NCI-H1694 (cell line): ENCODE data around the gene B3GALT2.
A peak's percentile ranks its signal among the peaks of the same experiment; 100 is the strongest.
"Not testable (repeated sequence)": the region's sequence is repeated elsewhere in the genome, so short reads cannot be mapped to it uniquely, and the experiment has no call there.

Source experiments
- DNase-seq: peaks from one replicate; lab custom pipeline; 2025; lab: John Stamatoyannopoulos, UW

B3GALT2 gene, protein sequence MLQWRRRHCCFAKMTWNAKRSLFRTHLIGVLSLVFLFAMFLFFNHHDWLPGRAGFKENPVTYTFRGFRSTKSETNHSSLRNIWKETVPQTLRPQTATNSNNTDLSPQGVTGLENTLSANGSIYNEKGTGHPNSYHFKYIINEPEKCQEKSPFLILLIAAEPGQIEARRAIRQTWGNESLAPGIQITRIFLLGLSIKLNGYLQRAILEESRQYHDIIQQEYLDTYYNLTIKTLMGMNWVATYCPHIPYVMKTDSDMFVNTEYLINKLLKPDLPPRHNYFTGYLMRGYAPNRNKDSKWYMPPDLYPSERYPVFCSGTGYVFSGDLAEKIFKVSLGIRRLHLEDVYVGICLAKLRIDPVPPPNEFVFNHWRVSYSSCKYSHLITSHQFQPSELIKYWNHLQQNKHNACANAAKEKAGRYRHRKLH

DNA sequence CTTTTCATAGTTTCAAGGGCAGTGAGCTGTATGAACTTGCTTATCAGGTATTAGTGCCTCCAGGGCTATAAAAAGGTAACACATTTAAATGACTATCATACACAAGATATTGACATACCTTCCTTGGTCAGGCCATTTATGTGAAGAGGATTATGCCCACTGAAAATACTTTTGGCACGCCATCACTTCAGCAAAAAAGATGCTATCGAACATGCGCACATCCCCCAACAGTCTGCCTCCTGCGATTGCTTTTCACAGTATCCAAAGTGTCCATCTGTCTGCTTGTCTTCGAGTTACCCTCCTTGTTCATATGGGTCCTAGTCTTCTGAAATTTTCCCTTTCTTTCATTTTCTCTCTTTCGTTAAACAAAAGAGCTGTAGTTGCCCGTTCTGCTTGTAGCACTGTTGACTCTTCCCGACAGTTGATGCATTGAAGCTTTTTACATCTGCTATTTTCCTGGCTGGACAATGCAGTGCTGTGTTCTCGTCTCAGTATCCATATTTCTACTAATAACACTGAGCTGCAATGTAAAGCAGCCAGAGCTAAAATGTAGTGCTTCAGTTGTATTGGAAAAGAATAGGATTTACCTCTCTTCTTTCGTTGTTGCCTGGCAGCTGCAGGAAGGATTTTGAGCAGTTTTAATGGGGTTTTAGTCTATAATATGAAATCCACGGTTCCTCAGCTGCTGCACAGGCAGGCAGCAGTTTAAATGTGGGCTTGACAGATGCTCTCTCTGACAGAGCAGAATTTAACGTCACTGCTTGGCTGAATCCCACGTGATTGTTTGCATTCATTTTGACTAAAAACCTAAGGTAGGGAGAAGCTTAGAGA lies at the start of gene B3GALT2:
B3GALT2 (minus strand) TSS at position 713 of the 831 bp plus-strand sequence. CDS start 5,051 bp downstream, outside the sequence.
- peak; percentile 94 for DNase-seq

DNA sequence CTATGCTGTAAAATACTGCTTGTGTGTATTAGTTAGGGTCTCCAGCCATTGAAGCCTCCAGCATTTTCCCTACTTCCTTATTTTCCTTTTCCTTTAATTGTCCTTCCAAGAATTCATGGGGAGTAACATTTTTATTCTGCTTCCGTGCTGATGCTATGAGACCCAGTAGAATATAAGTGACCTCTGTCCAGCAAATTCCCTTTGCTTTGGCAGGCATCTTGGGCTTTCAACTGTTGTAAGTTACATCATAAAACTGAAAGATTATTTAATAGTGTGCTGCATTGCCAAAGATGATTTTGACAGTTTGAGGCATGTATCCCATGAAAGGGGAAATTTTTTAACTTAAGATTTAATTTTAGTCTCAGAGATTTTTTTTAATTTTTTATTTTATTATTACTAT lies 48.1 kb upstream of the B3GALT2 start:
- DNase-seq, result no peak

DNA sequence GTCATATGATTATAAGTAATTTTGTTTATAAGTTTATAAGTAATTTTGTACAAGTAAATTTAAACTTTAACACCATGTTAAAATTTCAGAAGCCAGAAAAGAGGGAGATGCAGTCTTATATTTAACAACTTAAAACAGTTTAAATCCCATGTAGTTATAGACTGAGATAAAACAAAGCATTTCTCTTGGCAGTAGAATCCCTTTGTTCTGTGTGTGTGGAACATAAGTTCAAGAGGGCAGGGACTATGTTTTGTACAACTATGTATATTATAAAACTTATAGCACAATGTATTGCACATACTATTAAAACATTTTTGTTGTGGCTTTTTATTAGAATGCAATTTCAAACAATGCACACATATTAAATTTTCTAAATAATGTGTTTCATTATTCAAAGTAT lies 44.7 kb upstream of the B3GALT2 start:
- not testable (repeated sequence) for DNase-seq

DNA sequence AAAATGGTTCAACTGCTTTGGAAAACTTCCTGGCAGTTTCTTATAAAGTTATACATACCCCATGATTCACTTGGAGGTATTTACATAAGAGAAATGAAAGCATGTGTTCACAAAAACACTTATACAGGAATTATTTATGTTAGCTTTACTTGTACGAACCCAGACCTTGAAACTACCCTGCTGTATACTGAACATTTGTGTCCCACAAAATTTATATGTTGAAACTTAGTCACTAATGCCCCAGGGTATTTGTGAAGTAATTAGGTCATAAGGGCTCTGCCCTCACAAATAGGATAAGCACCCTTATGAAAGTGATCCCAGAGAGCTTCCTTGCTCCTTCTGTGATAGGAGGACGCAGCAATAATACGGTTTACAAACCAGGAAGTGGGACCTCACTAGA lies 42.7 kb upstream of the B3GALT2 start:
- DNase-seq, result no peak

DNA sequence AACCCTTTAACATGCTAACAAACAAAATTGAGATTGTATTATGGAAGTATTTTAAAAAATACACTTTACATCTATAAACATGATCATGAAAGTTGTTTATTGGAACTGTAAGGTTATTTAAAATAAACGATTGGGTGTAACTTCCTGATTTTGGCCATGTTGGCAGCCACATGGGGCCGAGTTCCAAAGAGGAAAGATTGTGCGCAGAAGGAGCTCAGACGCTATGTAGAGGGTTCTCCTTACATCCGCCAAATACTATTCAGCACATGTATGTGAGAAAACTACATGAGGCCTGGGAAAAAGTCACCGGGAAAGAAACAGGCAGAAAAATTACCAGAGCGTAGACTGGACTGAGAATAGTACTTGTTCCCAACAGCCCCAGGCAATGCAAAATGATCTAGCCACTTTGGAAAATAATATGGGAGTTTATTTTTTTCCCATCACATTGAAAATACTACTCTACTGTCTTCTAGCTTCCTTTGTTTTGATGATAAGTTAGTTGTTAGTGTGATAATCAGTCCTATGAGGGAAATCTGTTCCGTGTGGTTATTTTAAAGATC lies 35.7 kb upstream of the B3GALT2 start:
- DNase-seq, result no peak

DNA sequence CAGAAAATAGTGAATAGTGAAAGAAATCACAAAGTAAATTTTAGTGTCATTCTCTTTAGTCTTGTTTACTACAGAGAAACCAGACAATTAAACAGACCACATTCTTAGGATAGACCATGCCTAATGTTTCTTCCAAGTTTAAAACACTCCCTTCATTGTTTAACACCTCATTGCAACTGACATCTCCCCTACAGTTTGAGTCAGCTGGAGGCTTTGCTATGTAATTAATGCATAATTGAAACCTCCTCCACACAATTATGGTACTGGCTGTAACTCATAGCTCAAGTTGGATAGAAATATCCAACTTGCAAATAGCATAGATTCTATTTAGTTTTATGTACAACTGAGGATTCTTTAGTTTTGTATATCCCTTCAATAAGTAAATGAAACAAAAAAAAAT lies 35.2 kb upstream of the B3GALT2 start:
- no peak for DNase-seq

DNA sequence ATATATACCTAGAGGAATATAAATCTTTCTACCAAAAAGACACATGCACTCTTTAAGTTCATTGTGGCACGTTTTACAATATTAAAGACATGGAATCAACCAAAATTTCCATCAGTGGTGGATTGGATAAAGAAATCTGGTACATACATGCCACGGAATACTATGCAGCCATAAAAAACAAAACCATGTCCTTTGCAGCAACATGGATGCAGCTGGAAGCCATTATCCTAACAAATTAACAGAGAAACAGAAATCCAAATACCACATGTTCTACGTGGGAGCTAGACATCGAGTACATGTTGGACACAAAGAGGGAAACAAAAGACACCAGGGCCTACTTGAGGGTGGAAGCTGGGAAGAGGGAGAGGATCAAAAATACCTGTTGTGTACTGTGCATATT lies 33.0 kb upstream of the B3GALT2 start:
- no peak for DNase-seq

DNA sequence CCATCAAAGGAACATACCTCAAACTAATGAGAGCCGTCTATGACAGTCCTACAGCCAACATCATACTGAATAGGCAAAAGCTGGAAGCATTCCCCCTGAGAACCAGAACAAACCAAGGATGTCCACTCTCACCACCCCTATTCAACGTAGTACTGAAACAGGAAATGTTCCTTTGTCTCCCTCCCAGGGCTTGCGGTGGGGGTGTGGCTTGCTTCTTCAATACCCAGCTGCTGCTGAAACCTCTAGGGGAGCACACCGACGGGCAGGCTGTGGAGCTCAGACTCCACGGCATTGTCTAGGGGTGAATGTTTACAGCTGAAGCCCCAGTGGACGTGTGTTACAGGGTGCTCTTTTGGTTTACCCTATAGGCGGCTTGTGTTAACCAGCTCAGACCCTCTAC lies 30.5 kb upstream of the B3GALT2 start:
- no peak for DNase-seq

DNA sequence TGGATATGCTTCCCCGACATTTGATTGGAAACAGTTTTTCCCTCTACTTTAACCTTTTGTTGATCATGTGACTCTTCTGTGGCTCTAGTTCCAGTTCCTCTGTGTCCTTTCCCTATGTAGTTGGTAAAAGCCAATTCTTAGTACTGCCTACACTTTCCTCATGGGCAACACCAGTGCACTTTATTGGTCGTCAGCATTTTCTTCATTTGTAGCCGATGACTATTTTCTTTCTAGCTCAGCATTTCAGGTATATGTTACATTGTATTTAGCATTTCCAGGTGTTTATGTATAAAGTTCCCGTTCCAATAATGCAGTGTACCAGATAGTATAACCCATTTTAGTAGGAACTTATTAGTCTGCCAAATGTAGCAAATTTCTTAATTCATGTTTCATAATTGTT lies 27.6 kb upstream of the B3GALT2 start:
- no peak for DNase-seq

DNA sequence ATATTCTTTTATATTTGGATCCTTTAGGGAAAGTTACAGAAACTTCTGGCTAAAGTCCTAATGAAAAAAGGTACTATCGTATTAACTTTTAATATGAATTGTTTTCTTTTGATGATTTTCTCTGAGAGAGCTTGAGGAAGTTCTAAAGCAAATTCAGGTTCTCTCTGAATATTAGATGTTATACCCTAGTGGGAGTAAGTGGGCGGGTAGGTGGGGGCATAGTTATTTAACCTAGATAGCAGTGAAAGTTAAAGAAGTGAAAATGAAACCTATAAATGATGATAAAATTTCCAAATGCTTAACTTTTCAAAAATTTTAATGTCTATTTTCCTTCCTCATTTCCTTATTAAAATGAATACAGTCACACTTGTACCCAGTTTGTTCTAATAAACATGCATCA lies 26.2 kb upstream of the B3GALT2 start:
- no peak for DNase-seq

DNA sequence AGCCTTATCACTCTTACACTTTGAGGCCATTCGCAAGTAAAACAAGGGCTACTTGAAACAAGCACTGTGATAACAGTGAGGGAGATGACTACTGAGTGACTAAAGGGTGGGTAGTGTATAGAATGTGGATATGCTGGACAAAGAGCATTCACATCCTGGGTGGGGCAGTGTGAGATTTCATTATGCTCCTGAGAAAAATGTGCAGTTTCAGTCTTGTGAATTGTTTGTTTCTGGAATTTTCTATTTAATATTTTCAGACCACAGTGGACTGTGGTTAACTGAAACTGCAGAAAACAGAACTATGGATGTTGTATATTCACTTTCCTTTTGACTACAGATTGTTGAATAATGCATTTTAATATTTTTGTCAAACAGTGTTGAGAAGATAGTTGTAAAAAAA lies 25.1 kb upstream of the B3GALT2 start:
- DNase-seq, result no peak

DNA sequence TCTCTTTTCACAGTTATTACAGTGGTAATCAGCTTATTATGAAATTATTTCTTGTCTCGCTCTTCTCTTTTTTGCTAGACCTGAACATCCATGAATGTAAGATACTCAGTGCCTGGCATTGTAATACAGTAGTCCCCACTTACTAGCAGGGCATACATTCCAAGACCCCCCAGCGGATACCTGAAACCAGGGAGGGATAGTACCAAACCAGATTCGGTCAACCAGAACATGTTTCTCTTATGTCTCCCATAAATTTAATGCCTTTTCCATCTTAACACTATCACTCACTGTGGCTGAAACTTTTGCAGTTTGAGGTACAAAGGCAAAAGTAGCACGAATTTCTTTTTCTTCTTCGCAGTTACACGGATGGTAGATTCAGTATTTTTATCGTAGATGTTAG lies 24.6 kb upstream of the B3GALT2 start:
- DNase-seq, result no peak

DNA sequence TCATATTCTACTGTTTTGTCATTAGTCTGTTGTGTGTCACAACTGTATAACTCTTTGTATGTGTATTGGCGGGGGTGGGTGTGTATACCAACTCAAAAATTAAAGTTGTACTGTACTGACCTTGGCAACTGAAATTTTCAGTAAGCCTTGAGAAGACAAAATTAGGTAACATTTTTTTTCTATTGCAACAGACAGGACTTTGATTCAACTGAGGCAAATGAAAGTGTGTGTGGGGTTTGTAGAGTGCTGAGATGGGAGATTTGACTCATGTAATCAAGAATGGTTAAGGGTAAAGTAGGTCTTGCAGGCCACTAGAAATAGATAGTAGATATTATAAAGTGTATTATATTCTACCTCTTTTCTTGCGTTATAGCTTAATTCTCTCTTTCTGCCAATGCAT lies 14.6 kb upstream of the B3GALT2 start:
- no peak for DNase-seq

DNA sequence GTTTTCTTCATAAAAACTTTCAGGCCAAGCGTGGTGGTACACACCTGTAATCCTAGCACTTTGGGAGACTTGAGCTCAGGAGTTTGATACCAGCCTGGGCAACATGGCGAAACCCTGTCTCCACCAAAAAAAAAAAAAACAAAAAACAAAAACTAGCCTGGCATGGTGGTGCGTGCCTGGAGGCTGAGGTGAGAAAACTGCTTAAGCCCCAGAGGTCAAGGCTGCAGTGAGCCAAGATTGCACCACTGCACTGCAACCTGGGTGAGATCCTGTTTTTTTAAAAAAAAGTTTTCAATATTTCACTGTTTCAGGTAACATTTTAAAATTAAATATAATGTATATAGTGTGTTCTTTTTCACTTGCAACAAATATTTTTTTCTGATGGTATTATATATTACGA lies 13.5 kb upstream of the B3GALT2 start:
- no peak for DNase-seq

DNA sequence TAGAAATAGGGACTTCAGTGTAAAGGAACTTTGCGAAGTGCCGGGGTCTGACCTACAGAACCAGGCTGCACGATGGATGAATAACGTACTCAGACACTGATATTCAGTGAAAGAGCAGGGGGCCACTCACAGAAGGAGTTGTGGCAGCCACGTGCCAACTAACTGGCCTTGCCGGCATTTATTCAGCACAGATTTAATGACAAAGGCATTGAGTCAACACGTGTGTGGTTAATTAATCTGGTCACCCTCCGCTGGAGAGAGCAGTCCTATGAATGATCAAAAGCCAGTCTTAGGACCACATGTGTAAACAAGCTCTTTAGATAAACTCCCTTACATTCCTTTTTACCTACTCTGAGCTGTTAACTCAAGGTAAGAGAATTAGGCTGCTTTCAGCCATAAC lies 6.2 kb upstream of the B3GALT2 start:
- no peak for DNase-seq

DNA sequence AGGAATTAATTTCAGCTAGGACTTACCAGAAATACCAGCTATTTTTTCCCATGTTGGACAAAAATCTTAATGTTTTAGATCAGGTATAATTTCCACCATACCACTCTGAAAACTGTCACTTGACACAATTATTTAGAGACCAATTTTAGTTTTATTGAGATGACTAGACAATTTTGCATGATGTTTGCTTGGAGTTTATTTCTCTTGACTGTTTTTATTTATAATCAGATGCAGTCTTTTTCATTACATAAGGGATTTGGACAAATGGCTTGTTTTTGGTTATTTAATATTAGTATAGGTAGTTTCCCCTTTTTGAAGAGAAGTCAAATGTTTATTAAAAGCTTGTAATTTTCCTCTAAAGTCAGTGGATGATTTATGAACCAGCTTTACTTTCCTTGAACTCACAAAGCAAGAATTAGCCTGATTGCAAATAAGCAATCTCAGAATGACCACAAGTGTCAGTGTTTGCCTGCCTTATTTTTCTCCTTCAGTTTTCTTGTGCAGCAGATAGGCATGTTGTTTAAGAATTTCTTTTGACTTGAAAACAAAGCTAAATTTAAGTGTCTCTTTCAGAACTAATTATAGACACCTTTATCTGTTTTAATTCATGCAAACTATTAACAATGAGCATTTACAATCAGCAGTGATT lies 3.8 kb upstream of the B3GALT2 start:
- DNase-seq, result no peak

DNA sequence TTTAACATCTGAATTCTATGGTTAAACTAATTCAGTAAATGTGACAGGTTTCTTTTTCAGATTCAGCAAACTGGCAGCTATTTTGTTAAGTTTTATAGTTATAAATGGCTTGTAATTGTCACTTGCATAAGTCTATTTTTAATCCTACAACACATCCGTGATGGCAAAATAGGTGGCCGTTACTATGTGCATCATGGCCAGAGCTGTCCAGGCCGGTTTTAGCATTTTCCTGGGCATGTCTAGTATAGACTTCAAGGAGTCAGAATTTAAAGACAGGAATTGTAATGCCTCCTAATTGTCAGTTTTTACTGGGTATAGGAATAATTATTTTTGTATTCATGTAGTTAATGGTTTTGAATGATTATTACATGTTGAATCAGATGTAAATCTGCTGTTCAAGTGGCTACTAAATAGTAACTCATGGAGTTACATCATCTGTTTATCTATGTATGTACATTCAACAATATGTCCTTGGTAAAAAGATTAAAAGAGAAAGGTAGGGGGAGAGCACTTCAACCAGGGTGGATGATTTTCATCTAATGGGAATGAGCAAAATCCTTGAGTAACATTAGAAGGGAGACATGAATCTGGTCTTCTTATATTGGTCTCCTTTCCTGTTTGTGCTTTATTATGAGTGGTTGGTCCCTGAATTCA lies 3.2 kb upstream of the B3GALT2 start:
- DNase-seq, result no peak

DNA sequence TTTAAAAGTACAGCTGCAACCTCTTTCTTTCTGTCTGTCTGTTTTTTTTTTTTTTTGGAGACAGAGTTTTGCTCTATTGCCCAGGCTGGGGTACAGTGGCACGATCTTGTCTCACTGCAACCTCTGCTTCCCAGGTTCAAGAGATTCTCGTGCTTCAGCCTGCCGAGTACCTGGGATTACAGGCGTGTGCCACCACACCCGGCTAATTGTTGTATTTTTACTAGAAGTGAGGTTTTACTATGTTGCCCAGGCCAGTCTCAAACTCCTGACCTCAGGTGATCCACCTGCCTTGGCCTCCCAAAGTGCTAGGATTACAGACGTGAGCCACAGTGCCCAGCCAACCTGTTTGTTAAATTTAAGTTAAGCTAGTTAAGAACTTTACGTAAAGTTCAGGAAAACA lies 2.5 kb upstream of the B3GALT2 start:
- DNase-seq, result not testable (repeated sequence)

DNA sequence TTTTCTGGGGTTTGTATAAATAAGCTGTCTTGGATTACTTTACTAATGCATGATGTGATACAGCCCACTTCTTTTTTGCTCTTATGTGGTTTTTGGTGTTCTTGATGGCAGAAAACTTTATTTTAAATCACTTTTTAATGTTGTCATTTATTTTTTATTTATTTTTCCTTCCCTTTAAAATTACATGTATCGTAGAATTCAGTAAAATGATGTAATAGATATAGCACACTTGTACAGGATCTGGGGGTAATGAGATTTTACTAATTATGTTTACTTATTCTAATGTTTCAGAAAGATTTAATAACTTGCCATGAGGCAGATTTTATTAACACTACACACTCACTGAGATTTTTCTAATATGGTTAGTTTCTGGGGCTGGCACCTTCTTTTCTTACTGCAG lies 701 bp upstream of the B3GALT2 start:
- no peak for DNase-seq

DNA sequence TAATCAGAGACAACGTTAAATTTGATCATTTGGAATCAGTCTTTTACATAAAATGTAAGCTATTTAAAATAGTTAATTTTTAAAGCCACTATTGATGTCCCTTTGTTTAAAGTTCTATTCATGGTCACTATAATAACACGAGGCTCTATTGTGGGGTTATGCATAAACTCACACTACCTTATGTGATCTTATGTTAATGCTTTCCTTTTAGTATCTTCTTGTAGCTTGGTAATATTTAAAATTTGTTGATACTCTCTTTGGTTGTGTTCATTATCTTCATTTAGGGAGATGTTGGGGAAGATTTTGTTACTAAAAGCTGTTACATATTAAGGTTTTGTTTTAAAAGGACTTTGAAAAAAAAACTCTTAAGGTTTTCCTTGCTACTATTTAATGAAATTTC lies 1.2 kb downstream of the B3GALT2 start:
- no peak for DNase-seq

DNA sequence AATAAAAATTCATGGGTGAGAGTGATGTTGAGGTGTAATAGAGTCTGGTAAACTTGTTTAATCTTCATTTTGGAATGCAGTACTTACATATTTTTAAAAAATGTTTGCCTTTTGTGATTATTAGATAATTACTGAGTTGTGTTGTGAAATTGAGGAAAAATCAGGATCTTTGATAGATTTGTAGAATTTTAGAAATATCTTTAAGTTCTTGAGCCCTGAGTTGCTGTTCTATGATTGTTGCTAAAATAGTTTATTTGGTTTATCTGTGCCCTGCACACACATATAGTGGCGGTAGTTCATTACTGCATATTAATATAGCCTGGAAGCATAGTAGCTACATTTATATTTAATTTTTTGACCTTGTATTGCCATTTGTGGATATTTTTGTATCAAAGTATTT lies 1.6 kb downstream of the B3GALT2 start:
- DNase-seq, result no peak

DNA sequence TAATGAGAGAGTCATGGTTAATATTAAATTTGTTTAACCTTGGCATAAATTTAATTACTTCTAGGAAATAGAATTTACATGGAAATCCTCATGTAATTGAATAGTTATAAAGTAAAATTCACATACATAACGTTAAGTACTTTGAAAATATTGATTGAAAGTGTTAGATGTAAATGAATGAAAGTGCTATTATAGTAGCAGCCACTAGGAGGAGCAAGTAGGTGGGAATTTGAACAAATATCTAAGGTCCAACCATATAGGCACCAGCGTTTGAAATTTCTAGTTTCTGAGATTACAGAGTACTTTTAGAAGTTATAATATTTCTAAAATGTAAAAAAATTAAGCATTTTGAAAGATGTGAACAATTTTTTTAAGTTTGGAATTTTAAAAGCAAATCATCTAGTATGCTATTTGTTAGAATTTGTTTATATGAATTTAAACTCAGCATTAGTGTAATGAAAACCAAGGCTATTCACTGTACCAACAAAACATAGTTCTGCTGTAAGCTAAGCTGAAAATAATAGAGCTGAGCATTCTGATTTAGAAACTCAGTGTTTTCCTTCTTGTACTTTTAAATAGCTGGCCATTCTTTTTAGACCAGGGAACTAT lies 3.3 kb downstream of the B3GALT2 start:
- DNase-seq, result peak; percentile 70
